ENCODE measurements around the gene CAB39L.
"Not testable (repeated sequence)": the region's sequence is repeated elsewhere in the genome, so short reads cannot be mapped to it uniquely, and the experiment has no call there.

Gene CAB39L

DNA sequence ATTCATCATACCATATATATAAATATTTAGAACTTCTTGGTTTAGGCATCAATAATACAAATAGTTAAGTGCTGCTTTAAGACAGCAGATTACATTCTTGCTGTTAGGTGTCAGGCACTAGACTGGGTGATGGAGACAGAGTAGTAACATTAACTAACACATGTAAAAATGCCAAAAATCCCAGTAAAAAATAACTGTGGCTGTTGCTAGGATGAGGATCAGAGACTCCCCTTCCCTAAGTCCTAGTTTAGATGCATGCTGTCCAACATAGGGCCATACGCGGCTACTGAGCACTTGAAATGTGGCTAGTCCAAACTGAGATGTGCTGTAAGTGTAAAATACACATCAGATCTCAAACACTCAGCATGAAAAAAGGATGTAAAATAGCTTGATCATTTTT, 101.4 kb downstream of the CAB39L start:
- no peak for DNase-seq

DNA sequence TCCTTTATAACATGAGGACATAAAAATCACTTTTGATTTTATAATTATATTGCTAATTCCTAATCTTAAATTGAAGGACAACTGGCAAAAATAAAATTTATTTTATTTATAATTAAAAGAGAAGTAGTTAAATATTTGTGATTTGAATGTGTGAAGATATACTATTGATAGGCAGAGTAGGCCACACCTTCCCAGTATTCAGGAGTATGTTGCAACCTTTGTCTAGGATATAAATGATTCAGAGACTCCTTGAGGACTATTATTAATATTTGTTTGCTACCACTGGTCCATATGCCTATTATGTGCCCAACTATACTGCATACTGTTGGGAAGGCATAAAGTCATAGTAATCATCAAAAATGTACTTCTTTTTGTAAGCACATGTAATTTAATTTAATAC, 101.9 kb downstream of the CAB39L start:
- no peak for DNase-seq

DNA sequence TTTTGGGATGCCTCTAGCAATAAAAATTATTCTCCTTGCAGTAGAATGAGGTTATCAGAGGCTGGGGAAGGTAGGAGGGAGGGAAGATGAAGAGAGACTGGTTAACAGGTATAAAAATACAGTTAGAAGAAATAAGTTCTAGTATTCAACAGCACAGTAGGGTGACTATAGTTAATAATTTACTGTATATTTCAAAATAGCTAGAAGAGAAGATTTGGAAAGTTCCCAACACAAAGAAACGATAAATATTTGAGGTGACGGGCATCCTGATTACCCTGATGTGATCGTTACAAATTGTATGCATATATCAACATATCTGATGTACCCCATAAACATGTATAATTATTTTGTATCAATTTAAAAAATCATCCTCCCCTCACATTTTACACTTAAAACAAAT, 102.3 kb downstream of the CAB39L start:
- no peak for DNase-seq

GRCh38 chr13:49340161-49340560, 103.7 kb downstream of the CAB39L start:
- DNase-seq: no peak

GRCh38 chr13:49336655-49337054, 107.2 kb downstream of the CAB39L start:
- DNase-seq: no peak

- no peak for DNase-seq
Observed at GRCh38 chr13:49330546-49330864, 113.4 kb downstream of the CAB39L start.

DNA sequence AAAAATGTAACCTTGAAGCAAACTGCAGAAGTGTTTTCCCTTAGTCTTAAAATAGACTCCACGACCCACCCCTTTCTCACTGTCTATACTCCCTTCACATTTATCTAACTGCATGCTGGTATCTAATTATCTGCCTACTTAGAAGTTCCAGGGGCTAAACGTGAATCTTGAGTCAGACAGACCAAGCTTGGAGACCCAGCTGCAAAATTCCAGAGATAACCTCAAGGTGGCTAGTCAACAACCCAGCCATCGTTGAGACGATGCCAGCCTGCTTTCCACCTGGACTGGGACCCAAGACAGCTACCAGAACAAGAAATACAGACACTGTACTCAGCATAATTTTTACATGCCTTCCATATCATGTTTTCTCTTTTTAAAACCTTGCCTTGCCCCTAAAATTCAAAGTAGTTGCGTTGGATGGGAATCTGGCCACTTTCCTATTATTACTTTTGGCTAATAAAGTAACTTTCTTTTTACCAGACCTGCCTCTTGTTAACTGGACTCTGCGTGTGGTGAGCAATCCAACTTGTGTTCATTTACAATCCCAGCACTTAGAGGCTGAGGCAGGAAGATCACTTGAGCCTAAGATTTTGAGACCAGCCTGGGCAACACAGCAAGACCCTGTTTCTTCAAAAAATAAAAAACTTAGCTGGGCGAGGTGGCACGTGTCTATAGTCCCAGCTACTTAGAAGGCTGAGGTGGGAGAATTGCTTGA, 113.9 kb downstream of the CAB39L start:
- DNase-seq: no peak

GRCh38 chr13:49327145-49327544, 116.7 kb downstream of the CAB39L start:
- DNase-seq: not testable (repeated sequence)

DNA sequence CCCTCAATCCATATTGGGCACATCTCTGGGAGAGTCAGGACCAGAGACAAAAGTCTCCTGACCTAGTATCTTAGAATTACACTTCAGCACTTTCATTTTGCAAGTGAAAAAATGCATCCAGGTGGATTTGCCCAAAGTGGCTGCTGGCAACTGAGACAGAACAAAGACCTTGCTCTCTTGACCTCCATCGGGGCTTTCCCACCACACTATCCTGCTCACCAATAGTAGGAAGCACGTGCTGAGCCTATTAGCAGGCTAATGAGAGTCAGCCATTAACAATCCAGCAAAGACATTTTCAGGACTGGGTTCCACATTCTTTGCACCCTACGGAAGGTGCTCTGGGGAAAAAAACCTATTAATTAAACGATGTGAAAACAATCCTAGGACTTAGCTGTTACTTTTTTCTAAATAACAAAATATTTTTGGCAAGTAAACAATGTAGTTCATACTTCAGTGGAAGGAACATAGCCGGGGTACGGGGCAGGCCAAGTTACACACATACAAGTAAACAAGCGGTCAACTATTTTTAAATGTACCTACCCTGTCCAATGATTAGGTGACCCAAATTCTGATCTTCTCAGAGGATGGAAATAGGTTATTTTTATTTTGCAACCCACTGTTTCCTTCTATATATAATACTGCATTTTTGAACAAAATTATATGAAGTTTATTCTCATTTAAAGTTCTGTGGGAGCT, 117.5 kb downstream of the CAB39L start:
- no peak for DNase-seq

DNA sequence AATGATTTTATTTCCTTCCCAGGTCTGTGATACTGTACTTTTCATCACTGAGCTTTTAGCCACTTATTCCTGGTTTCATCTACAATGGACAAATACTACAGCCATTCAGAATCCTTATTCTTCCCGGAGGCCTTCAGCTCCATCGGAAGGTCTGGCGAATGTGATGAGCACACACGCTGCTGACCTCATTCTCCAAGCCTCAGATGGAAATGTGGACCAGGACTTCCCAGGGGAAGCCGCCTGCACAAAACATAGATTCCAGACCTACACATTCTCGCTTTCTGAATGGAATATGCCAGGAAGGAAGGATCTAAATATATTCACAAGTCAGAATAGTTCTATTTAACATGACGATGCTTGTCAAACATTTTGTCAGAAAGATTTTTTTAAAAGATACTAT, 120.5 kb downstream of the CAB39L start:
- no peak for DNase-seq

- no peak for DNase-seq
Observed at GRCh38 chr13:49322702-49323101, 121.2 kb downstream of the CAB39L start.

GRCh38 chr13:49320975-49321374, 122.9 kb downstream of the CAB39L start:
- DNase-seq: no peak

- DNase-seq: no peak
Observed at GRCh38 chr13:49319951-49320350, 123.9 kb downstream of the CAB39L start.

- DNase-seq: no peak
Observed at GRCh38 chr13:49319551-49319950, 124.3 kb downstream of the CAB39L start.

GRCh38 chr13:49315756-49316482, 127.9 kb downstream of the CAB39L start:
- no peak for DNase-seq

DNA sequence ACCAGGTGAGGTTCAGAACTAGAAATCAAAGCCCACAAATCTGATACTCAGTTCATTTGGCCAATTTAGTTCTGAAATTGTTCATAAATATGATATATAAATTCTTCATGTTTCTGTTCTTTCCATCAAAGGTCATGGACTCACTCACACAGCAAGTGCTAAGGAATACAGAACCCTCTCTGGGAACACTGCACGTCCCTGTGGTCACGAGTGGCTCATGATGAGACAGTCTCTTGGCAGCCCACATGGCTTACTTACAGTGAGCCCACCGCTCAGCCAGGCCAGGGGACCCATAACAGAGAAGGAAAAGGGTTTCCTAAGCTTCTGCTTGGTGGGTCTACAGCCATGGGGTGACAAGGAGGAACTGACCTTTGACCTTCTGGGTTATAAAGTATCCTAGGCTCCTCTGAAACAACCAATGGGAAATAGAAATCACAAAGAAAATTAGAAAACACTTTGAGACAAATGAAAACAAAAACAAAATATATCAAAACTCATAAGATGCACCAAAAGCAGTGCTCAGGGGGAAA, 128.8 kb downstream of the CAB39L start:
- DNase-seq: no peak

DNA sequence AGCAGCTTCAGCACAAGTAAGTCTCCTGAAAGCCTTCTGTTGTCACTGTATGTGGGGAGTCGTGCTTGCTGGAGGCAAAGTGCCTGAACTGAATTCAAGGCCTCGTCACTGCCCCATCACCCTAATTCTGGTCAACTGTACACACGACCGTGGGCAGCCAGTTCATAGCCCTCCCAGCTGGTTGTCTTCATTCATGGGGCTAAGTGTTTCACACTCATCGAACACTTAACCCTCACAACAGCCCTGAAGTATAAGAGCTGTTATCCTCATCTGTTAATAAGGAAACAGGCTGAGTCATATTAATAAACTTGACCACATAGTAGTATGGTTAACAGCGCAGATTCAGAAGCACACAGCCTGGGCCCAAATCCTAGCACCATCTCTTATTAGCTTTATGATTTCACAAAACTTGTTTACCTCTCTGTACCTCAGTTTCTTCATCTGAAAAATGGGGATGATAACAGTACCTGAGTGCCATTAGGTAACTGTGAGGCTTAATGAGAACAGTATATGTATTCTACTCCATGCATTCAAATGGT, 129.5 kb downstream of the CAB39L start:
- no peak for DNase-seq

GRCh38 chr13:49311816-49312215, 132.0 kb downstream of the CAB39L start:
- DNase-seq: no peak

DNA sequence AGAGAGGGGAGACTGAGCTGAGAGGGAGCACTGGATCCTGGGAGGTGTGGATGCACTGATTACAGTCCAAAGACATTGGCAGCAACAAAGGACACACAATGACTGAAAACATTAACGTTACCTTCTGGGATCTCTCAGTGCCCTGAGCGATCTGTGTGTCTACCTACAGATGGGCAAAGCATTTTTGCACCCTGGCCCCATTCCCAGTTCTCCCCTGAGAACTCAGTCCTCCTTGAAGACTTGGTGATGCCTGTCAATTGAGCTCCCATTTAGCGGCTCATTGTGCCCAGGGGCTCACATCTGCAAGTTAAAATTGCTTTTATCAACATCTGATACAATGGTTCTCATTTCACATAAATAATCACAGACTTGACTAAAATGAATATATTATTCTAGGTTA, 133.6 kb downstream of the CAB39L start:
- DNase-seq: no peak

DNA sequence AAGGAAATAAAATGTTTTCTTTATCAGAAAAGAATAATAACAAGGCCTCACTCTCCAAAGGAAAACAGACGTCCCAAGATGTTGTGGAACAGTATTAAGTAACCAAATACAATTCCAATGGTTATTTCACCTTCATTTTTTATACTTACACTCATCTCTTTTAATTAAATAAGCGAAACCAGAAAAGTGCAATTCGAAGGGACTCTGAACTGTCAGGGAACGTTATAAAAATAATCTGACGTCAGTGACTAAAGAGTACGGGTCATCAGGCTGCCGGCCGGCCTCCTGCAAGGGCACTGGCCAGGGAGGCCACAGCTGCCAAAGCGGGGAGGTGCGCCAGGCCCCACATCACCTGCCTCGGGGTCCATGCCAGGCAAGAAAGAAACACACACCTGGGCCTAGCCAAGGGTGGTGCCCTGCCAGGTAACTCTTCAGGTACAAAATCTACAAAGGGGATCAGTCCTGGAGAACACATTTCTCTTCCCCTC, 134.9 kb downstream of the CAB39L start:
- DNase-seq: no peak

GRCh38 chr13:49308097-49308875, 135.6 kb downstream of the CAB39L start:
- no peak for DNase-seq

- DNase-seq: no peak
Observed at GRCh38 chr13:49307365-49307764, 136.5 kb downstream of the CAB39L start.
